VCaP (cell line): ENCODE data around the gene TGFA.

Experiments
- H3K27ac ChIP-seq: fragments of 450-650 bp; 2 replicates; pipeline ENCODE4 v1.5.1; 2017
- CTCF ChIP-seq: fragments of 450-650 bp; conservative IDR thresholded peaks from 2 replicates; pipeline ENCODE4 v1.5.1; 2017; ENCODE audit warnings: mild to moderate bottlenecking, moderate library complexity

TGFA gene

DNA sequence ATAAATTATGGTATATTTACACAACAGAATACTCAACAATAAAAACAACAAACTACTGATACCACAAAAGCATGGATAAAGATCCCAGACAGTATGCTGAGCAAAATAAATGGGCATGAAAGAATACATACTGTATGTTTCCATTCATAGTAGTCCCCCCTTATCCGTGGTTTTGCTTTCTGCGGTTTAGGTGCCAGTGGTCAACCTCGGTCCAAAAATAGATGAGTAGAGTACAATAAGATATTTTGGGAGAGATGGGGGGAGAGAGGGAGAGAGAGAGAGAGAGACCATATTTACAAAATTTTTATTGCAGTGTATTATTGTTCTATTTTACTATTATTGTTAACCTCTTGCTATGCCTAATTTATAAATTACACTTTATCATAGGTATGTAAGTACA lies 21.0 kb upstream of the TGFA start:
- H3K27ac ChIP-seq = no peak overlapping the region
- TF ChIP-seq CTCF = no peak

GRCh38 chr2:70574109-70574508 lies 20.5 kb upstream of the TGFA start:
- no peak for TF ChIP-seq CTCF
- no peak overlapping the region for H3K27ac ChIP-seq

DNA sequence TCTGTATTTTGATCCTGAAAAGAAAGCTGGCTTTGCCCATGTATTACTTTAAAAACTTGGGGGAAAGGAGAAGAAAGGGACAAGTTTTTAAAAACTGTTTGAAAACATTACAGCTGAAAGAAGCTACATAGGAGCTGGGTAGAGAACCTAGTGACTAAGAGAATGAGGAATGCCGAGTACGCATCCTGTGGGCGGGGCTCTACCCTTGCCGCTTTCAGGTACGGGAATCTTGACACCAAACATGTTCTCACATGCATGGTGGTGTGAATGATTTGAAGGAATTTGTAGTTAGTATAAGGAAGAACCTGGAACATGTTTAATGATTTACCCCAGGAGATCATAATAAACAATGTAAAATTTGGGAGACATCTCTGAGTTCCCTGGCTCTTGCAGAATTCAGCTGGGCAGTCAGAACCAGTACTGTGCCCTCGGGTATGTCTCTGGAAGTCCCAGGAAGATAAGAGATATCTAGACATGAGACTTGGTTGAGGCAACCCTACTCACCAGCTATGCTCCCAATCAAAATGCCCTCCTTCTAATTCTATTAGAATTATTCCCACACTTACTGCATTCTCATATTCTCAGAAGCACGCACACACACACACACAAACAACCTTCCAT lies 16.5 kb upstream of the TGFA start:
- TF ChIP-seq CTCF = no peak
- H3K27ac ChIP-seq = no peak overlapping the region

- no peak overlapping the region for H3K27ac ChIP-seq
- no peak for TF ChIP-seq CTCF
These were observed 15.9 kb upstream of the TGFA start for GRCh38 chr2:70569559-70569958.

DNA sequence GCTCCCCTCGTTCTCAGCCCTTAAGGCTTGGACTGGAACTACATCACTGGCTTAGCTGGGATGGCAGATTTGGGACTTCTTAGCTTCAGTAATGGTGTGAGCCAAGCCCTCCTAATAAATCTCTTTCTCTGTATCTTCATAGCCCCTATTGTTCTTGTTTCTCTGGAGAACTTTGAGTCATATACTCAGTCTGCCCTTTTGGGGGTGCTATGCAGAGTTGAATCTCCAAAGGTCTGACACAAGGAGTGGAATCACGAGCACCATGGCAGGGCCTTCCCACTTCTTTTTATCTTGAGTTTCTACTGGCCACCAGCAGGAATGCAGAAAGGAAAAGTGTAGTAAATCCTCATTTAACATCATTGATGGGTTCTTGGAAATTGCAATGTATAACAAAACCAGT lies 13.3 kb upstream of the TGFA start:
- no peak for TF ChIP-seq CTCF

GRCh38 chr2:70566464-70566863 lies 12.8 kb upstream of the TGFA start:
- no peak for TF ChIP-seq CTCF
- H3K27ac ChIP-seq = no peak overlapping the region

More for the DNA sequence above, 13.3 kb upstream of the TGFA start:
- H3K27ac ChIP-seq = no peak overlapping the region

DNA sequence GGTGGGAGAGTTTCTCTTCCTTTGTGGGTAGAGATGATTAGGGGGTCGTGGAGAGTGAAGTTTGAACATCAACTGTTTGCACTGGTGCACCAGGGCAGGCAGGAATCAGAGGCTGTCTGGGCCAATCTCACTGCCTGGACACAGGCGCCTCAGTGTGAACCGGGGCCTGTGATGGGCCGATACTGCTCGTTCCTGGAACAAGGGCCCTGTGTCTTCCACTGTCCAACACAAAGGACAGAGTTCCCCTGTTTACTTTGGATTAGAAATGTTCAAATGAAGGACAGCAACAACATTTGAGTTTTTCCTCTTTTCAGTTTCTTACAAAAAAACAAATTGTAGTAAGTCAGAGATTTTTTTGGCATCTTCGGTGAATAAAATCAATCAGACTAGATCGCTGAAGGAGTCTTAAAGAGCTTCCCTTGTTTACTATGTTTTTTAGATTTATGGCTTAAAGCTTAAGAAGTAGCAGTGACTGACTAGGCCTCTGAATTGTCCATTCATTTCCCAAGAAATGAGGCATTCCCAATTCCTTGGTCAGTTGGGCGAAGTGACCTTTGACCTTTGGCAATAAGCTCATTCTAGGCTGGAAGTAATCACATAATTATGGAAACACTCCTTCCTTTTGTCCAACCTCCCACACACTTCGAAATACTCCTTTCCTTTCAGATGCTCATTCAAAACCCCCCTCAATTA lies 11.6 kb upstream of the TGFA start:
- no peak overlapping the region for H3K27ac ChIP-seq
- no peak for TF ChIP-seq CTCF
